Cardiac fibroblast (primary cell): ENCODE measurements around the gene MLXIPL.
"Not testable (repeated sequence)": the region's sequence is repeated elsewhere in the genome, so short reads cannot be mapped to it uniquely, and the experiment has no call there.

Experiments
- DNase-seq, 2 donors: peaks; one replicate each; pipeline versions ENCODE4 v3.0.0 to v3.0.0-alpha.2; 2010; ENCODE audit warnings: low read depth in 2 of 2
- H3K4me3 ChIP-seq, 2 donors: replicated peaks in 1 of 2; 1 replicate in 1 of 2; 2 replicates in 1 of 2; pipeline ENCODE4 v1.5.1; 2011; ENCODE audit warnings: low read depth in 2 of 2, low read length in 2 of 2, mild to moderate bottlenecking in 2 of 2, moderate library complexity in 1 of 2
- CTCF ChIP-seq: IDR thresholded peaks from one replicate; pipeline ENCODE4 v1.5.1; 2011; ENCODE audit warnings: low read depth, mild to moderate bottlenecking, low read length, inconsistent platforms

The MLXIPL gene

GRCh38 chr7:73668103-73668885 lies 44.0 kb upstream of the MLXIPL start:
- DNase-seq, result no peak
- TF ChIP-seq CTCF, result no peak

DNA sequence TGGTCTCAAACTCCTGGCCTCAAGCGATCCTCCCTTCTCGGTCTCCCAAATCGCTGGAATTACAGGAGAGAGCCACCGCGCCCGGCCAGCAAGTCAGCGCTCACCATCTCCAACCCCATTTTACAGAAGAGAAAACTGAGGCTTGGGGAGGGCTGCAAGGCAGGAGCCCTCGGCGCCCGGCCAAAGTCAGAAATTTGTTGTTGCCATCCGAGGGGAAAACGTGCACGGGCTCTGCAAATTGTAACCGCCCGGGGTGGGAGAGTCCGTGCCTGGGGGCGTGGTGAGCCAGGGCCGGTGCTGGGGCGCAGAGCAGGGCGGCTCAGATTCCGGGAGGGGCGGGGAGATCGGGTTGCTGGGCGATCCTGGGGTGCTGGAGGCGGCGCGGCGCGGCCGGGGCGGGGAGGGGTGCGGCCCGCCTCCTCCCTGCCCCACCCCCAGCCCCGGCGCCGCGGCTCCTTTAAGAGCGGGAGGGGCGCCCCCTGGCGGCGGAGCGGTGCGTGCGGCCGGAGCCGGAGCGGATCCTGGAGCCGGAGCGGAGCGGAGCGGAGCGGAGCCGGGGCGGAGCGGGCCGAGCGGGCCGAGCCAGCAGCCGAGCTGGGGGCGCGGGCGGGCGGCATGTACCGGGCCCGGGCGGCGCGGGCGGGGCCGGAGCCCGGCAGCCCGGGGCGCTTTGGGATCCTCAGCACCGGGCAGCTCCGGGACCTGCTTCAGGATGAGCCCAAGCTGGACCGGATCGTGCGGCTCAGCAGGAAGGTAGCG lies 43.2 kb upstream of the MLXIPL start, which contains the start of gene VPS37D:
Gene VPS37D (plus strand): TSS at position 488 of the 759 bp plus-strand sequence. CDS start 128 bp downstream, at position 616.
- peak within 1 kb of the TSS; percentile 63 to 75 for H3K4me3 ChIP-seq
- DNase-seq, result peak; percentile 84 to 92
- peak; percentile 42 for TF ChIP-seq CTCF

More at GRCh38 chr7:73668103-73668885, 44.0 kb upstream of the MLXIPL start:
- peak overlapping the region; percentile 63 to 75 for H3K4me3 ChIP-seq

- H3K4me3 ChIP-seq, result no peak overlapping the region
- no peak for DNase-seq
- TF ChIP-seq CTCF, result no peak
Observed at GRCh38 chr7:73663033-73663432, 38.7 kb upstream of the MLXIPL start.

DNA sequence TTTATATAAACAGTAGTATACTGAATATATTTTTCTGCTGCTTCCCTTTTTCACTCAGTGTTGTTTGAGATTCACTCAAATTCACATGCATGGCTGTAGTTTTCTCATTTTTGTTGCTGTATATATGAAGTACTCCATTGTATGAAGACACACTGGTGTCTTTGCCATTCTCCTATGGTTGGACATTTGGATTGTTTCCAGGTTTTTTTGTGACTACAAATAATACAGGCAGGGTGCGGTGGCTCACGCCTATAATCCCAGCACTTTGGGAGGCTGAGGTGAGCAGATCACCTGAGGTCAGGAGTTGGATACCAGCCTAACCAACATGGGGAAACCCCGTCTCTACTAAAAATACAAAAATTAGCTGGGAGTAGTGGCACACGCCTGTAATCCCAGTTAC lies 36.3 kb upstream of the MLXIPL start:
- not testable (repeated sequence) for DNase-seq, H3K4me3 ChIP-seq

DNA sequence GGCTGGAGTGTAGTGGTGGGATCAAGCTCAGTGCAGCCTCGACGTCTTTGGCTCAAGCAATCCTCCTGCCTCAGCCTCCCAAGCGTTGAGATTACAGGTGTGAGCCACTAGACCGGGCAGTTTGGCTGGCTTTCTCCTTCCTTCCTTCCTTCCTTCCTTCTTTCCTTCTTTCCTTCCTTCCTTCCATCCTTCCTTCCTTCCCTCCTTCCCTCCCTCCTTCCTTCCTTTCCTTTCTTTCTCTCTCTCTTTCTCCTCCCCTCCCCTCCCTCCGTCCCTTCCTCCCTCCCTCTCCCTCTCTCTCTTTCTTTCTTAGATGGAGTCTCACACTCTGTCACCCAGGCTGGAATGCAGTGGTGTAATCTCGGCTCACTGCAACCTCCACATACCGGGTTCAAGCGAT lies 35.7 kb upstream of the MLXIPL start:
- no peak for DNase-seq
- no peak for TF ChIP-seq CTCF
- no peak overlapping the region for H3K4me3 ChIP-seq

DNA sequence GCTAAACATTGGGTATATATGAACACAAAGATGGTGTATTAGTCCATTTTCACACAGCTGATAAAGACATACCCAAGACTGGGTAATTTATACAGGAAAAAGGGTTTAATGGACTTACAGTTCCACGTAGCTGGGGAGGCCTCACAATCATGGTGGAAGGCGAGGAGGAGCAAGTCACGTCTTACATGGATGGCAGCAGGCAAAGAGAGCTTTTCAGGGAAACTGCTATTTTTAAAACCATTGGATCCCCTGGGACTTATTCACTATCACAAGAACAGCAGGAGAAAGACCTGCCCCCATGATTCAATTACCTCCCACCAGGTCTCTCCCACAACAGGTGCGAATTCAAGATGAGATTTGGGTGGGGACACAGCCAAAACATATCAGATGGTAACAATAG lies 31.0 kb upstream of the MLXIPL start:
- DNase-seq, H3K4me3 ChIP-seq: not testable (repeated sequence)

- TF ChIP-seq CTCF, result no peak
- no peak for DNase-seq
- H3K4me3 ChIP-seq, result no peak overlapping the region
Observed at GRCh38 chr7:73652541-73652949, 28.2 kb upstream of the MLXIPL start.
